Islet precursor cell (in vitro differentiated cells): ENCODE data around the gene ZER1.
A peak's percentile ranks its signal among the peaks of the same experiment; 100 is the strongest.
"Not testable (repeated sequence)": the region's sequence is repeated elsewhere in the genome, so short reads cannot be mapped to it uniquely, and the experiment has no call there.

Source experiments
- DNase-seq: peaks from one replicate; pipeline ENCODE4 v3.0.0-alpha.2; 2018

ZER1 gene

GRCh38 chr9:128786681-128787601 lies 15.2 kb upstream of the ZER1 start, which contains the start of gene TBC1D13:
Gene TBC1D13, plus strand, starts transcription at chr9:128787253. Its CDS starts 101 bp downstream, at chr9:128787354.
- peak; percentile 94 for DNase-seq

- no peak for DNase-seq
Observed at GRCh38 chr9:128785427-128785826, 13.7 kb upstream of the ZER1 start.

GRCh38 chr9:128782669-128783068 lies 10.9 kb upstream of the ZER1 start:
- no peak for DNase-seq

- no peak for DNase-seq
Observed at GRCh38 chr9:128781187-128782070, 9.7 kb upstream of the ZER1 start.

DNA sequence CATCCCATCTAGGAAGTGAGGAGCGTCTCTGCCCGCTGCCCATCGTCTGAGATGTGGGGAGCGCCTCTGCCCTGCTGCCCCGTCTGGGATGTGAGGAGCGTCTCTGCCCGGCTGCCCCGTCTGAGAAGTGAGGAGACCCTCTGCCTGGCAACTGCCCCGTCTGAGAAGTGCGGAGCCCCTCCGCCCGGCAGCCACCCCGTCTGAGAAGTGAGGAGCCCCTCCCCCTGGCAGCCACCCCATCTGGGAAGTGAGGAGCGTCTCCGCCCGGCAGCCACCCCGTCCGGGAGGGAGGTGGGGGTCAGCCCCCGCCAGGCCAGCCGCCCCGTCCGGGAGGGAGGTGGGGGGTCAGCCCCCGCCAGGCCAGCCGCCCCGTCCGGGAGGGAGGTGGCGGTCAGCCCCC lies 8.4 kb upstream of the ZER1 start:
- not testable (repeated sequence) for DNase-seq

GRCh38 chr9:128774804-128775203 lies 3.1 kb upstream of the ZER1 start:
- no peak for DNase-seq

DNA sequence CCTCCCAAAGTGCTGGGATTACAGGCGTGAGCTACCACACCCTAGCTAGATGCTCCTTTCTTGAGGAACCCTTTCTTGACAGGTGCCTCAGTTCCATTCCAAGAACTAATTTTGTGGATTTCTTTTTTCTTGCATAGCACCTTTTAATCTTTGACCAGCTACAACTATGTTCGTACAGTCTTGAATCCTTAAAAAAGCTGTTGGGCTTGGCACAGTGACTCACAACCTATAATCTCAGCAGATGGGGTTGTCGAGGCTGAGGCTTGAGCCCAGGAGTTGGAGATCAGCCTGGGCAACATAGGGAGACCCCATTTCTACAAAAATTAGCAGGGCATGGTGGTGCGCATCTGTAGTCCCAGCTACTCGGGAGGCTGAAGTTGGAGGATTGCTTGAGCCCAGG lies 1.3 kb upstream of the ZER1 start:
- no peak for DNase-seq

GRCh38 chr9:128771094-128771721 lies 519 bp downstream of the ZER1 start:
- DNase-seq: peak; percentile 74

GRCh38 chr9:128770286-128771030 lies 1.3 kb downstream of the ZER1 start:
- no peak for DNase-seq

GRCh38 chr9:128768606-128769005 lies 3.1 kb downstream of the ZER1 start:
- DNase-seq: no peak

DNA sequence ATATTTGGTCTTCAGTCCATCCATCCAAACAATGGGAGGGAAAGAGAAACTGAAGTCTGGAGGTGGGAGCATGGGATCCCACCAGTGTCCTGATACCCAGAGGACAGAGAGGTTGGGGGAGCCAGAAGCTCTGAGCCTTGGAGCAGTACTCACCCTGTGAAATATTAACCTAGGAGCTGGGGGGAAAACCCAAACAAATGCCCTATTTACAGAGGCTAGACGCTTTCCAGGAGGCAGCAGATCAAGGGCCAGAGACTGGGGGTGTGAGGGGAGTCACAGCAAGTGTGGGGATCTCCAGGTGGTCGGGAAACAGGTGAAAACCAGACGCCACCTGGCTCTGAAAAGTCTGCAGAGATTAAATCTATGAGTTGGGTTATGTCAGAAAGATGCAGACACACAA lies 6.2 kb downstream of the ZER1 start:
- DNase-seq: no peak

GRCh38 chr9:128764361-128764760 lies 7.4 kb downstream of the ZER1 start:
- DNase-seq: no peak

- no peak for DNase-seq
Observed at GRCh38 chr9:128762671-128763449, 8.9 kb downstream of the ZER1 start.

DNA sequence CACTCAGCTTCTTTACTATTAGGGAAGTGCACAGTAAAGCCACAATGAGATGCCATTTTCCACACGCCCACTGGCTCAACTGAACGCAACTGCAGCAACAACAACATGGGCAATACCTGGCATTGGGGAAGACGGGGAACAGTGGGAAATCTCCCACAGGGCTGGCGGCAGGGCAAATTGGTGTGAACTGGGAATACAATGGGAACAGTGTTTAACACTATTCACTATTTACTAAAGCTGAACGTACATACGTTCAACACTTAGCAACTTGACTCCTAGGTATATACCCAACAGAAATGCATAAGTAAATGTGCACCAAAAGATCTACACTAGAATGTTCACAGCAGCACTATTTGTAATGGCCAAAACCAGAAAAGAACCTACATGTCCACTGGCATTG lies 14.1 kb downstream of the ZER1 start:
- no peak for DNase-seq

GRCh38 chr9:128753627-128754026 lies 18.1 kb downstream of the ZER1 start:
- DNase-seq: no peak

DNA sequence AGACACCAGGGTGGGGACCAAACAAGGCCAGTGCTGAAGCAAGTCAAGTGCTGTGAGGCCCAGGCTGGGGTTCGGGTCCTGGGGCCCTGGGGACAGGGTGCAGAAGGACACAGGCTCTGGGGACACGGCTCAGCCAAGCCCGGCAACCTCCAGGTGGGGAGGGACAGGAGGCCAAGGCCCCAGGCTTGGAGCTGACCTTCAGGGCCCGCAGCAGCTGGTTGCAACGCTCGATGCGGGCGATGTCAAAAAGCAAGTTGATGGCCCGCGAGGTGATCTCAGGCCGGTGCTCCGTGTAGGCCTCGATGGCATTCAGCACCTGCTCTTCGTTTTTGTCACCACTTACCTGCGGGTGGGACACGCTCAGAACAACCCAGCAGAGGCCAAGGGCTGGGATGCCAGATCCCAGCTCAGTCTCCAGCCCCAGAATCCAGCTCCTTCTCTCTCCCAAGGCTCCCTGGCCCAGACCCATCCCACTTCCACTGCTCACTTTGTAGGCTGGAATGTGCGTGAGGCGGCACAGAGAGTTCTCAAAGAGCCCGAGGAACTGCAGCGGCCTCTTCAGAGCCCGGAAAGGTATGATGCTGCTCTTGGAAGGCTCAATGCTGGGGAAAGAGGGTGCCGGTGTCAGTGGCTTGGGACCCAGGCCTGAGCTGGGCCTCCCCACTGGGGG lies 20.7 kb downstream of the ZER1 start:
- DNase-seq: no peak

DNA sequence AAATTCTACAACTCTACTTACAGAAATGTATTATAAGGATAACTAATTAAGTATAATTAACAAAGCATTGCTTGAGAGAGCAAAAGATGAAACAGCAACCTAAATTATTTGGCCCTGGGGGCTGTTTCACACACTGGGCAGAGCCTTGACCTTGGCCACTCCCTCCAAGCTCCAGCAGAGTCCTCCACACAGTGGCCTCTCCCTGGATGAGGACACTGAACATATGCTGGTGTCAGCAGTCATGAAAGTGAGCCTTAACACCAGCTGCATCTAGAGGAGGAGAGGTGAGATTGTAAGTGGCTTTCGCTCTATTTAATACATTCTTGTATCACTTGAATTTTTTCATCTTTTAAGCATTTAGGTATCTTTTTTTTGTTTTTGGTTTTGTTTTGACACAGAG lies 24.5 kb downstream of the ZER1 start:
- DNase-seq: no peak

GRCh38 chr9:128743421-128743820 lies 28.3 kb downstream of the ZER1 start:
- DNase-seq: no peak

- no peak for DNase-seq
Observed at GRCh38 chr9:128742401-128742800, 29.3 kb downstream of the ZER1 start.

DNA sequence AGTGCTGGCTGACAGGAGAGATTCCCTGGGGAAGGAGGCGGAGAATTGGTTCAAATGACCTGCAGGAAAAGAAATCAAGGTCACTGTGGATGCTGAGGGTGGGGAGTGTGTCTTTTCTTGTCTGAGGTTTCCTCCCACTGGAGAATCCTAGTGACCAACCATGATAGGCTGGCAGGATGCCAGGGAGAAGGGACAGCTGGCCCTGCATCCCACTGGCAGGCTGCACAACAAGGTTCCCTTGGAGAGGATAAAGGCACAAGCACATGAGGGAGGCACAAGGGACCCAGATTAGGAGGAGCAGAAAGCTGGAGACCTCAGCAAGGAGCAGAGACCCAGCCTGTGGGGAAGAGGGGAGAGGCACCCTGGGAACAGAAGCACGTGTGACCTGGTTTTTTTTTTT lies 36.4 kb downstream of the ZER1 start:
- no peak for DNase-seq

- peak; percentile 96 for DNase-seq
Observed at GRCh38 chr9:128733256-128733655, 38.5 kb downstream of the ZER1 start.
